A673 (cell line): ENCODE data around the gene TSPAN7. TPM values are rescaled to one million over a fixed set of nuclear protein-coding genes. Genes with fewer than 3 reads are reported as not detected.

ENCODE experiments used
- BruUV-seq: library from RNA; stranded (reverse); fragments of 400-500 nt; replicated peaks from 2 replicates; lab custom pipeline; 2021; lab: Mats Ljungman, UMichigan
- CTCF ChIA-PET: fragments of 300-600 bp; sonication (Branson Sonifier 250); formaldehyde crosslinking; loops from one replicate; lab custom pipeline; 2022; ENCODE audit warnings: antibody characterized with exemption; lab: Charles Lee
- POLR2A ChIA-PET: fragments of 300-600 bp; sonication (Branson Sonifier 250); formaldehyde crosslinking; loops from one replicate; lab custom pipeline; 2022; ENCODE audit warnings: antibody characterized with exemption; ENCODE audit not compliant: low non-redundant PET; lab: Charles Lee
- DNase-seq: peaks from one replicate; pipeline ENCODE4 v3.0.0-alpha.2; 2015; ENCODE audit warnings: low spot score
- H3K27ac ChIP-seq: fragments of 200-600 bp; sonication (generic); 2 replicates; pipeline ENCODE4 v1.5.1; 2016; ENCODE audit warnings: mixed run types, low read depth, mild to moderate bottlenecking, mixed read lengths, antibody characterized with exemption, low read length; ENCODE audit not compliant: poor library complexity, severe bottlenecking
- H3K27me3 ChIP-seq: fragments of 200-600 bp; sonication (generic); replicated peaks from 2 replicates; pipeline ENCODE4 v1.6.1; 2017; ENCODE audit warnings: mixed run types, low read depth, mild to moderate bottlenecking, mixed read lengths, antibody characterized with exemption, low read length; ENCODE audit not compliant: insufficient read depth, poor library complexity
- H3K36me3 ChIP-seq: fragments of 200-600 bp; sonication (generic); 2 replicates; pipeline ENCODE4 v1.6.1; 2016; ENCODE audit warnings: mixed run types, mild to moderate bottlenecking, mixed read lengths, antibody characterized with exemption, low read length; ENCODE audit not compliant: insufficient read depth, poor library complexity, severe bottlenecking
- H3K4me1 ChIP-seq: fragments of 200-600 bp; sonication (generic); 2 replicates; pipeline ENCODE4 v1.6.1; 2017; ENCODE audit warnings: mixed run types, mild to moderate bottlenecking, mixed read lengths, antibody characterized with exemption, low read length; ENCODE audit not compliant: insufficient read depth, poor library complexity, severe bottlenecking
- H3K4me3 ChIP-seq: fragments of 200-600 bp; sonication (generic); 2 replicates; pipeline ENCODE4 v1.5.1; 2016; ENCODE audit warnings: low read depth, mixed run types, mild to moderate bottlenecking, mixed read lengths, low read length; ENCODE audit not compliant: poor library complexity, severe bottlenecking
- H3K9me3 ChIP-seq: fragments of 200-600 bp; sonication (generic); 2 replicates; pipeline ENCODE4 v1.6.1; 2016; ENCODE audit warnings: mixed run types, low read depth, mild to moderate bottlenecking, mixed read lengths, antibody characterized with exemption, low read length; ENCODE audit not compliant: poor library complexity, severe bottlenecking
- CTCF ChIP-seq: fragments of 300-800, 200-600 bp; sonication (generic); conservative IDR thresholded peaks from 2 replicates; pipeline ENCODE4 v1.5.1; 2017; ENCODE audit warnings: low read depth, mild to moderate bottlenecking, antibody characterized with exemption, low read length, moderate library complexity, mixed read lengths
- EZH2 ChIP-seq: fragments of 200-600 bp; sonication (generic); IDR thresholded peaks from 2 replicates; pipeline ENCODE4 v1.6.1; 2017; ENCODE audit warnings: borderline replicate concordance, low read depth, mild to moderate bottlenecking, mixed read lengths, antibody characterized with exemption, low read length; ENCODE audit not compliant: poor library complexity, severe bottlenecking
- intact Hi-C: fragments of 100-400 bp; cut with micrococcal nuclease; formaldehyde crosslinking; loops from one replicate; pipeline ENCODE4 v1.10.0; 2022; ENCODE audit not compliant: unreplicated experiment
- total RNA-seq: library from RNA; stranded (reverse); gene quantifications from 2 replicates; pipeline ENCODE4 v1.2.3, GENCODE V29; 2021

The TSPAN7 gene
- total RNA-seq, 1 experiment from 2014 or later, result 0.26 TPM

GRCh38 chrX:38641197-38641596 lies 79.9 kb downstream of the TSPAN7 start:
- no peak for TF ChIP-seq EZH2
- no peak for TF ChIP-seq CTCF
- H3K4me3 ChIP-seq, result no peak overlapping the region
- no peak for DNase-seq
- H3K27me3 ChIP-seq, result peaks cover 5% of the 10 kb centered on the region
- ChIA-PET CTCF (no interaction called here), POLR2A (no interaction called here)
- no peaks in the 10 kb centered on the region for H3K9me3 ChIP-seq
- intact Hi-C loops, result no loop called here
- H3K4me1 ChIP-seq, result no peaks in the 10 kb centered on the region
- no peak overlapping the region for H3K27ac ChIP-seq
- no peaks in the 10 kb centered on the region for H3K36me3 ChIP-seq
- BruUV-seq, result no TSS peak

GRCh38 chrX:38643903-38644302 lies 82.6 kb downstream of the TSPAN7 start:
- intact Hi-C loops, result no loop called here
- H3K27ac ChIP-seq, result no peak overlapping the region
- CTCF ChIA-PET, result no interaction called here
- no peaks in the 10 kb centered on the region for H3K4me1 ChIP-seq
- H3K36me3 ChIP-seq, result no peaks in the 10 kb centered on the region
- POLR2A ChIA-PET, result no interaction called here
- no peaks in the 10 kb centered on the region for H3K9me3 ChIP-seq
- TF ChIP-seq EZH2 (no peak), CTCF (no peak)
- BruUV-seq, result no TSS peak
- H3K4me3 ChIP-seq, result no peak overlapping the region
- peaks cover 5% of the 10 kb centered on the region for H3K27me3 ChIP-seq
- DNase-seq, result no peak

- Histone ChIP-seq H3K36me3 (no peaks in the 10 kb centered on the region), H3K27ac (no peak overlapping the region), H3K9me3 (no peaks in the 10 kb centered on the region), H3K4me1 (no peaks in the 10 kb centered on the region), H3K4me3 (no peak overlapping the region), H3K27me3 (peaks cover 5% of the 10 kb centered on the region)
- no TSS peak for BruUV-seq
- intact Hi-C loops, result no loop called here
- TF ChIP-seq CTCF (no peak), EZH2 (no peak)
- POLR2A ChIA-PET, result no interaction called here
- CTCF ChIA-PET, result no interaction called here
- DNase-seq, result no peak
These were observed 84.8 kb downstream of the TSPAN7 start for GRCh38 chrX:38646129-38646528.
